Loucy (cell line): Measurements from ENCODE around the gene HSPBP1.

Experiments
- CTCF ChIP-seq: fragments of 200-600 bp; sonication (generic); conservative IDR thresholded peaks from 2 replicates; pipeline ENCODE4 v1.5.1; 2014; ENCODE audit warnings: mild to moderate bottlenecking, antibody characterized with exemption, low read length
- EZH2phosphoT487 ChIP-seq: fragments of 200-600 bp; IDR thresholded peaks from 2 replicates; pipeline ENCODE4 v1.6.1; 2018; ENCODE audit warnings: antibody characterized with exemption, mild to moderate bottlenecking, moderate library complexity, borderline replicate concordance

GRCh38 chr19:55255618-55256423 lies 24.1 kb downstream of the HSPBP1 start:
- TF ChIP-seq CTCF (no peak), EZH2phosphoT487 (no peak)
